Caco-2 (cell line): ENCODE results near the gene TMCC2. TPM values are rescaled to one million over a fixed set of nuclear protein-coding genes. Genes with fewer than 3 reads are reported as not detected.
"Not testable (repeated sequence)": the region's sequence is repeated elsewhere in the genome, so short reads cannot be mapped to it uniquely, and the experiment has no call there.

ENCODE experiments used
- Bru-seq: library from RNA; stranded (reverse); fragments of 400-500 nt; gene quantifications from one replicate; lab custom pipeline; 2021; lab: Mats Ljungman, UMichigan
- BruChase-seq, 2 experiments: library from RNA; stranded (reverse); fragments of 400-500 nt; gene quantifications; one replicate each; lab custom pipeline; 2021; lab: Mats Ljungman, UMichigan
- BruUV-seq: library from RNA; stranded (reverse); fragments of 400-500 nt; replicated peaks from 2 replicates; lab custom pipeline; 2021; lab: Mats Ljungman, UMichigan
- CTCF ChIA-PET: fragments of 300-600 bp; sonication (Branson Sonifier 250); formaldehyde crosslinking; loops from one replicate; lab custom pipeline; 2022; ENCODE audit warnings: antibody characterized with exemption; lab: Charles Lee
- POLR2A ChIA-PET: fragments of 300-600 bp; sonication (Branson Sonifier 250); formaldehyde crosslinking; loops from one replicate; lab custom pipeline; 2022; ENCODE audit warnings: antibody characterized with exemption; lab: Charles Lee
- DNase-seq, 2 experiments: peaks; one replicate each; pipeline versions ENCODE4 v3.0.0 to v3.0.0-alpha.2; 2020 to 2022
- H3K27me3 ChIP-seq: replicated peaks from 2 replicates; pipeline ENCODE4 v1.6.0; 2011; ENCODE audit warnings: low read length; ENCODE audit not compliant: control insufficient read depth, insufficient read depth
- H3K36me3 ChIP-seq: 2 replicates; pipeline ENCODE4 v1.5.1; 2011; ENCODE audit warnings: low read length; ENCODE audit not compliant: control insufficient read depth, insufficient read depth
- H3K4me1 ChIP-seq: fragments of 250-450 bp; sonication (Bioruptor Pico); 2 replicates; pipeline ENCODE4 v1.5.1; 2020; ENCODE audit warnings: mild to moderate bottlenecking
- H3K4me3 ChIP-seq: 2 replicates; pipeline ENCODE4 v1.5.1; 2011; ENCODE audit warnings: low read depth, mild to moderate bottlenecking, control low read depth, low read length
- H3K9me3 ChIP-seq: fragments of 250-450 bp; sonication (Bioruptor Pico); 2 replicates; pipeline ENCODE4 v1.5.1; 2020; ENCODE audit warnings: mild to moderate bottlenecking, moderate library complexity
- H3K27ac Mint-ChIP-seq: one replicate; pipeline ENCODE4 v1.8.0; 2022; ENCODE audit warnings: mixed read lengths; ENCODE audit not compliant: unreplicated experiment
- H3K27me3 Mint-ChIP-seq: one replicate; pipeline ENCODE4 v1.8.0; 2022; ENCODE audit warnings: mixed read lengths; ENCODE audit not compliant: insufficient read depth, unreplicated experiment
- H3K36me3 Mint-ChIP-seq: one replicate; pipeline ENCODE4 v1.8.0; 2022; ENCODE audit warnings: mild to moderate bottlenecking, mixed read lengths; ENCODE audit not compliant: insufficient read depth, unreplicated experiment
- H3K4me1 Mint-ChIP-seq: one replicate; pipeline ENCODE4 v1.8.0; 2022; ENCODE audit warnings: low read depth, mixed read lengths; ENCODE audit not compliant: unreplicated experiment
- H3K4me3 Mint-ChIP-seq: one replicate; pipeline ENCODE4 v1.8.0; 2022; ENCODE audit warnings: mild to moderate bottlenecking, moderate library complexity, mixed read lengths; ENCODE audit not compliant: unreplicated experiment
- H3K9me3 Mint-ChIP-seq: one replicate; pipeline ENCODE4 v1.8.0; 2022; ENCODE audit warnings: mixed read lengths; ENCODE audit not compliant: unreplicated experiment
- CTCF ChIP-seq, 2 experiments: fragments of 200-600 bp in 1 of 2; IDR thresholded peaks; 1 replicate in 1 of 2; 2 replicates in 1 of 2; pipeline versions ENCODE4 v1.5.1 to v1.8.0; 2011 to 2022; ENCODE audit warnings: antibody characterized with exemption in 1 of 2, control low read depth in 1 of 2, inconsistent platforms in 1 of 2, low read depth in 1 of 2, low read length in 1 of 2, mild to moderate bottlenecking in 1 of 2, moderate library complexity in 1 of 2; ENCODE audit not compliant: insufficient read depth in 1 of 2, severe bottlenecking in 1 of 2, unreplicated experiment in 1 of 2
- intact Hi-C: fragments of 100-400 bp; cut with micrococcal nuclease; formaldehyde crosslinking; loops from one replicate; pipeline ENCODE4 v1.10.0; 2022; ENCODE audit not compliant: unreplicated experiment
- long read RNA-seq: library from polyadenylated mRNA; stranded (forward); transcript quantifications from one replicate; pipeline ENCODE4 v2.0.0, GENCODE V29; 2022
- total RNA-seq: library from RNA; stranded (reverse); gene quantifications from 2 replicates; pipeline ENCODE4 v1.2.3, GENCODE V29; 2022

Gene TMCC2
- 0.60 and 0.91 TPM in 2 replicates for total RNA-seq
- percentile 20 among the genes with signal in this experiment for Bru-seq, nascent RNA
- BruChase-seq, experiment 1, labeled RNA remaining after a 2-hour chase = percentile 15 among the genes with signal in this experiment
- percentile 18 among the genes with signal in this experiment for BruChase-seq, experiment 2, labeled RNA remaining after a 6-hour chase
- long read RNA-seq = 0 reads

- Mint-ChIP-seq H3K9me3 (no peaks in the 10 kb centered on the region), H3K4me1 (peaks cover 7% of the 10 kb centered on the region), H3K36me3 (no peaks in the 10 kb centered on the region), H3K27me3 (peaks cover 5% of the 10 kb centered on the region), H3K4me3 (peak within 1 kb of the TSS; percentile 83), H3K27ac (no peak within 1 kb of the TSS)
- Histone ChIP-seq H3K4me1 (no peaks in the 10 kb centered on the region), H3K9me3 (no peaks in the 10 kb centered on the region), H3K27me3 (no peaks in the 10 kb centered on the region; the same call in 1 of the 2 replicates), H3K36me3 (no peaks in the 10 kb centered on the region), H3K4me3 (peak within 1 kb of the TSS; percentile 66)
- TF ChIP-seq CTCF (IDR thresholded peaks at IDR 0.05; ENCODE audit: insufficient read depth in 1 of 2, low read depth in 1 of 2, low read length in 1 of 2, severe bottlenecking in 1 of 2, unreplicated experiment in 1 of 2) = no peak
- CTCF ChIA-PET = interaction anchor here (0.7 to 4.3 kb wide), 8 partner anchors 19 to 420 kb away, joined by 3 to 57 read pairs (median 4); no protein-coding TSS in a partner anchor
- POLR2A ChIA-PET = interaction anchor here (0.6 kb wide), 1 partner anchor 57 kb away, joined by 3 read pairs; no protein-coding TSS in a partner anchor
- intact Hi-C loops = loop anchor here (2.0 kb wide), 2 partner anchors 17 to 97 kb away; partner anchors contain the start of gene DSTYK
- no TSS peak for BruUV-seq
- peak; percentile 85 to 87 for DNase-seq
These were observed at the start of gene TMCC2 for GRCh38 chr1:205227584-205228013. TMCC2 (plus strand) TSS chr1:205227946; CDS start chr1:205228565, 619 bp downstream.

GRCh38 chr1:205179842-205180241 lies 47.9 kb upstream of the TMCC2 start:
- DNase-seq = no peak
- no peak overlapping the region for H3K4me3 ChIP-seq

GRCh38 chr1:205180331-205180730 lies 47.4 kb upstream of the TMCC2 start:
- H3K27me3 ChIP-seq, H3K27me3 Mint-ChIP-seq, H3K4me3 Mint-ChIP-seq, BruUV-seq, H3K4me1 ChIP-seq, H3K36me3 ChIP-seq, H3K27ac Mint-ChIP-seq, intact Hi-C loops, H3K9me3 Mint-ChIP-seq, CTCF ChIA-PET, H3K9me3 ChIP-seq, POLR2A ChIA-PET, H3K36me3 Mint-ChIP-seq, H3K4me1 Mint-ChIP-seq, H3K4me3 ChIP-seq, DNase-seq: not testable (repeated sequence)

More at GRCh38 chr1:205179842-205180241, 47.9 kb upstream of the TMCC2 start:
- Mint-ChIP-seq H3K4me1 (no peaks in the 10 kb centered on the region), H3K27ac (no peak overlapping the region), H3K36me3 (peaks cover 6% of the 10 kb centered on the region), H3K4me3 (no peak overlapping the region), H3K9me3 (no peaks in the 10 kb centered on the region), H3K27me3 (no peaks in the 10 kb centered on the region)
- no TSS peak for BruUV-seq
- POLR2A ChIA-PET = no interaction called here
- H3K36me3 ChIP-seq = no peaks in the 10 kb centered on the region
- no peaks in the 10 kb centered on the region for H3K9me3 ChIP-seq
- CTCF ChIA-PET = no interaction called here
- intact Hi-C loops = no loop called here
- H3K27me3 ChIP-seq = no peaks in the 10 kb centered on the region
- H3K4me1 ChIP-seq = no peaks in the 10 kb centered on the region
- TF ChIP-seq CTCF (IDR thresholded peaks at IDR 0.05; ENCODE audit: insufficient read depth in 1 of 2, low read depth in 1 of 2, low read length in 1 of 2, severe bottlenecking in 1 of 2, unreplicated experiment in 1 of 2) = no peak
